ENCODE results near the gene MFSD6.
"Not testable (repeated sequence)": the region's sequence is repeated elsewhere in the genome, so short reads cannot be mapped to it uniquely, and the experiment has no call there.

Gene MFSD6

DNA sequence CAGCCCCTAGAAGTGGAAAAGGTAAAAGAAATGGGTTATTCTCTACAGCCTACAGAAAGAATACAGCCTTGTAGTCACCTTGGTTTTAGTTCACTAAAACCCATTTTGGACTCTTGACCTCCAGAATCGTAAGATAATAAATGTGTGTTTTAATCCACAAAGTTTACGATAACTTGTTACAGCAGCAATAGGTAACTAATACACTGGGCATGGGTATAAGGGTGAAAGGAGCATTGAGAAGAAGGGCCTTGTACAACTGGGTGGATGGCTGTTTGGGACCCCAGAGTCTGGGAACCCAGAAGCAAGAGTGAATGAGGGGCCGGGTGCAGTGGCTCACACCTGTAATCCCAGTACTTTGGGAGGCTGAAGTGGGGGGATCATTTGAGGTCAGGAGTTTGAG is 2.2 kb upstream of the MFSD6 start:
- no peak for DNase-seq

DNA sequence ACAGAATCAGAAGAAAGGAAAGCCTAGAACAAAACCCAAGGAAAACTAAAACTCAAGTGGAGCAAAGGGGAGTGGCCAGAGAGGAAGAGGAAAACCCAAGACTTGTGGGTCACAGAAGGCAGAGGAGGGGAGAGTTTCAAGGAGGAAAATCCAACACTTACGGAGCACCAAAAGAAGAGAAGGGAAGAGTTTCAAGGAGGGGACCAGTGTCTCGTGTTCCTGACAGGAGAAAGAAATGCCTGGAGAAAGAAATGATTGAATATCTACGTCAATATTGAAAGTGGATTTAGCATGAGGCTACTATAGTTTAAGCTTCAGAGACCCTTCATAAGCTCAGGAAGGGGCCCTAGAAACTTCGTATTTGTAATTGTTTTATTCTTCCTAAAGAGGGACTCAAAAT is 1.4 kb upstream of the MFSD6 start:
- no peak for DNase-seq

DNA sequence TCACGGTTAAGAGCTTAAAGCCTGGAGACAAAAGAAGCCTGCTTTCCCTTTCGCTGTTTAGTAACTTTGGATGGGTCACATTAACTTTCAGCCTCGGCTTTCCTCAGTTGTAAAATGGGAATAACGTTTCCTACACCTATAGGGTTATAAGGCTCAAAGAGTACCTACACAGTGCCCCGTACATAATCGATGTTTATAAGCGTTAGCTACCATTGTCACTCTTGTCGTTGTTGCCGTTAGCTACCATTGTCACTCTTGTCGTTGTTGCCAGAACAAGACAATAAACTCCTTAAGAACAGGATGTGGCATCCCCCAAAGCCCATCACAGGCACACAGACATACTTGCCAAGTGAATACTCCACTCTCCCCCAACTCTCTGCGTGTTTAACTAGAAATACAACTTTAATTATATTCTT is 901 bp upstream of the MFSD6 start:
- DNase-seq: peak; percentile 53

DNA sequence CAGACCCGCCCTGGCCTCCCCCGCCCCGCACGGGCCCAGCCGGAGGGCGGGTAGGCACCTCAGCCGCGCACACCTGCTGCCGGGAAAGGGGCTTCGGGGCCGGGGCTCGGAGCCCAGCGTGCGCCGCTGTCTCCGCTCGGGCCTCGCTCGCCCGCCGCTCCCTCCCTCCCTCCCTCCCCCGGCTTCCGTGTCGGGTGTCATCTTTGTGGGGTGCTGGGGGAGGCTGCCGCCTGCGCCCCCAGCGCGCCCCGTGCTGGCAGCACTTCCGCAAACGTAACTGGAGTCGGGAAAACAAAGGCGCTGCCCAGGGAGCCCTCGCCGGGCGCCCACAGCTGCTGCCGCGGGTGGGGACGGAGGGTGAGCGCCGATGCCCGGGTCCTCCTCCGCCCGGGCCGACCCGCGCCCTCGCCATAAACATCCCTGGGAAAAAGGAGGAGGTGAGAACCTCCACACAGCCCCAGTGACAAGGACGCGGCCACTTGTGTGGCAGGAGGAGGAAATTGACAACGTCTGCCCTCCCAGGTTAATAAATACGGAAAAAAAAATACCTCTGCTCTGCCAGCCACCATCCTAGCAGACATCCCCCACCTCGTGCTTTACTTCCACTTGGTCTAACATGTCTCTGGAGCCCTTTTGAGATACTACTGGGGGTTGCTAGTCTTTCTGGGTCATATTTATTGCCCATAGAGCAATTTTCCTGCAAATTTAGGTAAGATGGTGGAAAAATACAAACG is 550 bp downstream of the MFSD6 start:
- peak; percentile 60 for DNase-seq

DNA sequence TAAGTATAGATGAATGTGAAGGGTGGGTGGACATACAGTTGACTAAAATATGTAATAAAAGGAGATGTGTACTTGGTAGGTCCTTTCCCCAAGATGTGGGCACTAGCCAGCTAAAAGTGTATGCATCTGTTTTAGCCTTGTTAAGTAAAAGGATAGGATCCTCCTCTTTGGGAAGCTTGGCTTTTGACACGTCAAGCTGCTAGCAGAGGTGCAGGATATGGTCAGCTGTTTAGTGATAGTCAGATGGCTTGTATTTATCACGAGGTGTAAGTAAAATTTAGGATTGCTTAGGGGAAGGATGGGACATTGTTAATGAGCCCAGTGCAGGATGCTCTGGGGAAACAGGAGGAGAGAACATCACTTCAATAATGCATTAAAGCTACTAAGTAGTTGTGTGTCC is 1.5 kb downstream of the MFSD6 start:
- peak; percentile 29 for DNase-seq

DNA sequence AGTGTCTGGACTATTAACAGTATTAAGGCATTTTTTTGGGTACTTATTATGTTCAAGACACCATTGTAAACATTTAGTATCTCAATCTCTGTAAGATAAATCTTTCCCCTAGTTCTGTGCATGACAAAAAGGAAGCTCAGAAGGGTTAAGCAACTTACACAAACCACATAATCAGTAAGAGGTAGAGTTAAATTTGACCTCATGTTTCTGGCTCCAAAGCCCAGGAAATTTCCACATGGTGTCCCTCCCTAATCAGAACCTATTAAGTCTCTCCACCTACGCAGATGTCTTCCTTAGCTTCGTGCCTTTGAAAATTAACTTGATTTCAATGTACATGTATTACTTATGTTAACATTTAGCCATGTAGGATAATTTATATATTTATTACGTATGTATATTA is 2.0 kb downstream of the MFSD6 start:
- DNase-seq: peak; percentile 15

DNA sequence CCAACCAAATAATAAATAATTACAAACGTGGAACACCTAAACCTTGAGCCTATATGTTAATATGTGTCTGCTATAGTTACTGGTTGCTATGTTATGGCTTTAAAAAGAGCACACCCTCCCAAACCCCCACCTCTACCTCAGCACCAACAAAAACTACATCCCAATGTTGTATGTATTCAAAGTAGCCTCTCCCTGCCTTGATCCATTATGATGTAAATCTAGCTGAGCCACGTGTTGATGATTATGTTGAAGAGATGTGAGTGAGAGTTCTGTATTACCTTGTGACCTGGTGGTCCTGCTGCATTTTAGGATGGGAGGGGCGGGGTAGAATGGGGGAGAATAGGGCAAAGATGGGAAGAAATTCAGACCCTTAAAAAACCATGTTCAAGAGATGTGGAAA is 4.8 kb downstream of the MFSD6 start:
- DNase-seq: no peak

DNA sequence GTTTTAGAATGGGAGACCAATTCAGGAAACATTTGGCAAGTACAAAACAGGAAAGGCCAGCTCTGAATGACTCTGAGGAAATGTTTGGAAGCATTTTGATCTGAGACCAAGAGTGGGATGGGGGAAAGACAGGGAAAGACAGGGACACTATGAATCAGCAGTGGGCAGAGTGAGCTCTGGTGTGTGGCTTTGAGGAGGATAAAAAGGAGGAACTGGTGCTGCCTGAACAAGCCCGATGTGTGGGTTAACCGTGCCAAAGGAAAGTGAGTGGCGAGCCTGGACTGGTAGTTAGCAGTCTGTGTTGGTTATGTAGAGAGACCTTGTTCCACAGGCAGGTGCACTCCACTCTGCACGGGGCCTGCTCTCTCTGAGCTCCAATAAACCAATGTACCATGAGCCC is 5.3 kb downstream of the MFSD6 start:
- DNase-seq: peak; percentile 30

DNA sequence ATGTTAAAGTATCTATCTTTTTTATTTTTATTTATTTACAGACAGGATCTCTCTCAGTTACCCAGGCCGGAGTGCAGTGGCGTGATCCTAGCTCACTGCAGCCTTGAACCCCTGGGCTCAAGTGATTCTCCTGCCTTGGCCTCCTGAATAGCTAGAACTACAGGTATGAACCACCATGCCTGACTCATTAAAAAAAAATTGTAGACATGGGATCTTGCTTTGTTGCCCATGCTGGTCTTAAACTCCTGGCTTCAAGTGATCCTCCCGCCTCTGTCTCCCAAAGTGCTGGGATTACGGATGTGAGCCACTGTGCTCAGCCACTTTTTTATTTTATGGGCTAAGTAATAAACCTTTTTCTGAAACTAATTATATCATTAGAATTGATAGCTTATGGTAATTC is 7.1 kb downstream of the MFSD6 start:
- no peak for DNase-seq

DNA sequence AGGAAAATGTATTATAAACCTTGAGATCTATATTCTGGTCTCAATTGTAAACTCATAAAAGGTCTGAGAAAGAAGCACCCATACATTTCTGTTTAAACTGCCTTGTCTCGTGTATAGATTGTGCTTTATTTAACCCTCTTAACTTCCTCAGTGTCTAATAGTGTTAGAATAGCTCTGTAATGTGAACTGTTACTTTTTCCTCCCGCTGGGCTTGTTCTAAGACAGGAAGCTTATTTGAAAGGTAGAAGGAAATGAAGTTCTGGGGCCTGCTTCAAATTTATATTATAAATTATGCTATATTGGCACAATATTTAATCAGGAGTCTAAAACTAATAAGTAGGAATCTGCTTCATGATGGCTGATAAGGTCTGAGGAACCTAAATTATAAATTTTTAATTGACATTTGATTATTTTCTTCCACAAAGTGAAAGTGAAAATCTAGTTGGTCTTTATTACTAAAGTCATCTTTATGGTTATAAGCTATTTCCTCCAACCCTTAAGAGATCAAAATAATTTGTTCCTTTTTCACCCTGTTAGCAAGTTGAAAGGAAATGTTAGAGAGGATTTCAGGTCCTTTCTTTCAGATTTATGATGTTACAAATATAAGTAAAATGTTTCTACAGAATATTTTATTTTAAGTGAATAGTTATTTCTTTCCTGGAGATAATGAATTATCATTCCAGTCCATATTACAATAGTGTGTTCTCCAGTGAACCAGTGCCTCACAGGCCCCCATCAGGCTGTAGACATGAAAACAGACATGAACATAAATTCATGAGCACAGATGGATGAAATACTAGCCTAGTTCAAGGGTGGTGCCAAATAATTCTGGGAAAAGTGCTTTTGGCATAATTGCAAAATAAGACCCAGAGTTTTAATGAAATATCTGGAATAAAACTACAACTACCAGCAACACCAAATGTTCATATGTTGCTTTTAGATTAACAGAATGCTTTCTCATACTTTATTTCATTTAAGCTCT is 7.9 kb downstream of the MFSD6 start:
- peak; percentile 28 for DNase-seq

DNA sequence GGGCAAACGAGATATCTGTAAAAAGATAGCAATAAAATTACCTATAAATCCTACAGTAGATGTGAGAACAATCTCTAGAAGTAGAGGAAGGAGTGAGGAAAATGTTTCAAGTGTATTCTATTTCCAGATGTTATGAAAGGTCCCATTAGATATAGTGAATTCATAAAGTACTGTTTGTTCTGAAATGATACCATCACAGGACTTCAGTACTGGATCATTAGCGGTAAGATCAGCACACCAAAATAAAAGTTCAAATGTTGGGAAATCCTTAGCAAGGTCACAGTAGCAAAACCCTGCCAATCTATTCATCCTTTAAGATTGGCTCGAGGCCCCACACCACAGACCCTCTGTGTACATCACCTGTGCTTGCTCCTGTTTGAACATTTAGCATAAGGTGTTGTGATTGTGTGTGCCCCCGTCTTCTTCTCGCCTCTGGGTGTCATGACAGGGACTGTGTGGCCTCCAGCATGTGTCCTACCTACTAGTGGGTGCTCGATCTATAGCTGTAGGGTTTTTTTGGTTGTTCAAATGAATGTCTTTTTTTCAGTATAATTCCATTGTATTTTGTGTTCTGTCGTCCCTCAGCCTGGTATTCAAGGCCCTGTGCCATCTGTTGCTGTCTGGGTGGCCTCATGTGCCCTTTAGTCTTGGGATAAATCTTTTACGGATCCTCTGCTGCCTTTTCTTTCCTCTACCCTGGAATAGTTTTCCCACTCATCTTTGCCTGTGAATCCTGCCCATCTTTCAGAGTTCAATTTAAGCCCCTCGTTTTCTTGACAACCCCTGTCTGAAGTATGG is 9.1 kb downstream of the MFSD6 start:
- DNase-seq: no peak

DNA sequence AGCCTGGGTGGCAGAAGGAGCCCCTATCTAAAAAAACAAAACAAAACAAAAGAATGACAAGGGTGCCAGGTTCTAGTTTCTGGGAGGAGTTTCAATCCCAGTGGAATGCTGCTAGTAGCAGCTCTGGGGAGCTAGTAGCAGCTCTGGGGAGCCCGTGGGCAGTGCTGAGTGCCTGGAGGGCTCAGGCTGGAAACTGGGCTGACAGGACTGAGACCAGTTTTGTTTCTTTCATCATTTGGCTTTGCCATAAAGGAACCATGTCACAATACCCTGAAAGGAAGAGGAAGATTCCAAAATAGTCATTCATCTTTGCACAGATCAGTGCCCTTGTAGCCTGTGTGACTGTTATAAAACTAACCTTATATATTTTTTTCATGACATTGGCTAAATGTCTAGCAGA is 10.6 kb downstream of the MFSD6 start:
- no peak for DNase-seq

DNA sequence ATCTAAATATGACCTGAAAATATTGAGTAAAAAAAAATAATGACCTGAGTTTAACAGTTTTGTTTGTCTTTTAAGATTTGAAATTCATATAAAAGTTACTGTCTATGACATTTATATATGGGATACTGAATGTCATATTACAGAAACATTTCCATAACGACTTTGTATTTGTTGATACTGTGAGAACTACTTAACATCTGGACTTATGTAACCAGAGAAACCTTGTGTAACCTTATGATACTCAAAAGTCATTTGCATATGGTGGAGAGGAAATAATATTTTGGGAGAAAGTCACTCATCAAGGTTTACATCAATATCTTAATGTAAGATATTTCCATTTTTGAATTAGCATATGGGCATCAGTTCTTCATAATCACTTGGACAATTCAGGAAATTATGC is 12.6 kb downstream of the MFSD6 start:
- no peak for DNase-seq

DNA sequence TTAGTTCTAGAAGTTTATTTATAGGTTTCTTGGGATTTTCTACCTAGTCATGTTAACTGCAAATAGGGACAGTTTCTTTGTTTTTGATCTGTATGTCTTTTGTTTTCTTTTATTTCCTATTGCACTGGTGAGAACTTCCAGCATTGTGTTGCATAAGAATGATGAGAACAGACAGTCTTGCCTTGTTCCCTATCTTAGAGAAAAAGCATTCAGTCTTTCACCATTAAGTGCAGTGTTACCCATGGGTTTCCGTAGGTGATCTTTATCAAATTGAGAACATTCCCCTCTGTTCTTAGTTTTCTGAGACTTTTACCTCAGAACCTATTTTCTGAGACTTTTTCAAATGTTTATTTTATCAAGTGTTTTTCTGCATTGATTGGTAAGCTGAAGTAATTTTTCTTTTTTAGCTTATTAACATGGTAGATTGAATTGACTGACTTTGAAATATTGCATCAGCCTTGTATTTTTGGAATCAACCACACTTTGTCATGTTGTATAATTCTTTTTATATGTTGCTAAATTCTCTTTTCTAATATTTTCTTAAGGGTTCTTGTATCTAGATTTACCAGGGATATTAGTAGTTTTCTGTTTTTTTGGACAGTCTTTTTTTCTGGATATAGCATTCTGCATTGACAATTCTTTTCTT is 17.2 kb downstream of the MFSD6 start:
- DNase-seq: no peak

DNA sequence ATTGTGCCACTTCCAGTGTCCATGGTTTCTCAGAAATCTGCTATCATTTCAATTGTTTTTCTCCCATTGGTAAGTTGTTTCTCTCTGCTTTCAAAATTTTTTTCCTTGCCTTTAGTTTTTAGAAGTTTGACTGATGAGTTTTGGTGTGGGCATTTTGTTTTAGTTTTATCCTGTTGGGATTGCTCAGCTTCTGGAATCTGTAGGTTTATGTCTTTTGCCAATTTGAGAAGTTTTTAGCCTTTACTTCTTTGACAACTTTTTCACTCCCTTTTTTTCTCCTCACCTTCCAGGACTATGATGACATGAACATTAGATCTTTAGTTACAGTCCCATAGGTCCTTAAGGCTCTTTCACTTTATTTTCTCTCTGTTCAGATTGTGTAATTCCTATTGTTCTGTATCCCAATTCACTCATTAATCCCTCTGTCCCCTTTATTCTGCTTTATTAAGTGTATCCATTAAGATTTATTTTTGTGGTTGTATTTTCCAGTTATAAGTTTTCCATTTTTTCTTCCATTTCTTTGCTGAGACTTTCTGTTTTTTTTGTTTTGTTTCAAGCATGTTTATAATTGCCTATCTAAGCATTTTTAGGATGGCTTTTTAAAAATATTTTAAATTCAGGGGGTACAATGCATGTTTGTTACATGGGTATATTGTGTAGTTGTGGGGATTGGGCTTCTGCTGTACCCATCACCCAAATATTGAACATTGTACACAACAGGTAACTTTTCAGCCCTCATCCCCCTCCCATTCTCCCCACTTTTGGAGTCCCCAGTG is 17.9 kb downstream of the MFSD6 start:
- no peak for DNase-seq

DNA sequence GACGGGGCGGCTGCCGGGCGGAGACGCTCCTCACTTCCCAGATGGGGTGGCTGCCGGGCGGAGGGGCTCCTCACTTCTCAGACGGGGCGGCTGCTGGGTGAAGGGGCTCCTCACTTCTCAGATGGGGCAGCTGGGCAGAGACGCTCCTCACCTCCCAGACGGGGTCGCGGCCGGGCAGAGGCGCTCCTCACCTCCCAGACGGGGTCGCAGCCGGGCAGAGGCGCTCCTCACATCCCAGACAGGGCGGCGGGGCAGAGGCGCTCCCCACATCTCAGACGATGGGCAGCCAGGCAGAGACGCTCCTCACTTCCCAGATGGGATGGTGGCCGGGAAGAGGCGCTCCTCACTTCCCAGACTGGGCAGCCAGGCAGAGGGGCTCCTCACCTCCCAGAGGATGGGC is 22.7 kb downstream of the MFSD6 start:
- DNase-seq: not testable (repeated sequence)

DNA sequence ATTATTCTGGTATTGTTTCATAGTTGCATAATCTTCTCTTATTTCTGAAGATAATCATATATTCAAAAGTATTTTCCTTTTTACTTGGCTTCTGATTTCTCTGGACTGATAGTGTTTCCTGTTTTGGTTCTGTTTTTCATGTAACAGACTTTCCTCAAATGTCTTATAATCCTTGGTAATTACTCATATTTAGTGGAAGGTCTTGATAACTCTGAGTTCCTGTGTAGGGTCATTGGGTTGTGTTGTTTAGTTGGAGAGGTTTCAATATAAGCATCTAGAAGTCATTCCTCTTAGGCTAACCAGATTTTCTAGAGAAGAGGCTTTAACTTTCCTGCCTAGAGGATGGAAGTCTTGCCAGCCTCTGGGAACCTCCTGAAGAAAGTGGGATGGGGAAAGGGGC is 23.8 kb downstream of the MFSD6 start:
- DNase-seq: no peak

DNA sequence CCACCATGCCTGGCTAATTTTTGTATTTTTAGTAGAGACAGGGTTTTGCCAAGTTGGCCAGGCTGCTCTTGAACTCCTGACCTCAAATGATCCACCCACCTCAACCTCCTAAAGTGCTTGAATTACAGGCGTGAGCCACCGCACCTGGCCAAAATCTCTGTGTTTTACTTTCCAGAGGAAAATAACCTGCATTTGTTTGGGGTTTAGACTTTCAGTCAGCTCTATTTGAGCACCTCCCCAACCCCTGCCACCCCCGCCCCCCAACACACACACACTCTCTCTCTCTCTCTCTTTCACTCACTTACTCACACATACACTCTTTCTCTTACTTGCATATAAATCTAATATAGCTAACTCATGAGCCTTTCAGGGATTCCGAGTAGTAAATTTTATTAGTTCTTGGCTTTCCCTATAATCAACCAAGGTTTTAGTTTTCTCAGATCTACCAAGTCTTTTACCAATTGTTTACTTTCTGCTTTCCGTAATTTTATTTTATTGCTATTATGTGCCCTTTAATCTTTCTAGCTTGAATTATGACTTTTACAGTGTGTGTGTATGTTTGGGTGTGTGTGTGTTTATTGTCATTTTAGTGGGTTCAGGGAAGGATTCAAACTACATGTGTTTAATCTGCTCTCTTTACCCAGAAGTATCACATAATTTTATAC is 24.5 kb downstream of the MFSD6 start:
- DNase-seq: peak; percentile 47

DNA sequence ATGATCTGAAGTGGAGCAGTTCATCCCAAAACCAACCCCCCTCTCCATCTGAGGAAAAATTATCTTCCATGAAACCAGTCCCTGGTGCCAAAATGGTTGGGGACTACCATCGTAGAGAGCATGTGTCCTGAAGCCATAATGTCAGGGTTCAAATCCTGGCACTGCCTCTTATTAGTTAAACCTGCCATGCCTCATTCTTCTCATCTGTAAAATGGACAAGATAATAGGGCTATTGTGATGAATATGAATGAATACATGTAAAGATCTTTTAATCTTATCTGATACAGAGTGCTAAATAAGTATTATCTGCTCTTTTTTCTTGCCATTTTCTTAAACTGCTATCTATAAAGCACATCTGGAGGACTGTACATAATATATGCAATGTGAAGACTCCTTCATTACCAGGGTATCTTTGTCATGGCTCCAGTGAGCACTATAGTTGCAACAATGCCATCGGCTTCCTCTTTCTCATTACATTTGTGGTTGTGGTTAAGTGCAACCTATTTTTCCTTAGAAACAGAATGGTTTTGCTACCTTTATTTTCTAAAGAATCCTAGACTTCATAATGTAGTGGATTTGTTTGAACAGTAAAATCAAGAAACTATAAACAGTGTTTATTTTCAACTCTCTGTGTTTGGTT is 27.0 kb downstream of the MFSD6 start:
- peak; percentile 13 for DNase-seq

DNA sequence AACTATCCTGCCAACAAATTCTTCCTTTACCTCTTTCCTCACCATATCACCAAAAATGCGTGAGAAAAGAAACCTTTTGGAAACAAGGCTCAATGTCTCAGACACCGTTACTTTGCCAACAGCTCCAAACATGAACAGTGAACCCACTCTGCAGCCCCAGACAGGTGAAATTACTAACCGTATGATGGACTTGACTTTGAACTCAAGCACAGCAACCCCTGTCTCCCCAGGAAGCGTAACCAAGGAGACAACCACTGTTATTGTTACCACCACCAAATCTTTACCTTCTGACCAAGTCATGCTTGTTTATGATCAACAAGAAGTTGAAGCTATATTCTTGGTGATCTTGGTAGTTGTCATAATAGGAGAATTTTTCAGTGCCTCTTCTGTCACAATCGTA is 28.4 kb downstream of the MFSD6 start:
- DNase-seq: no peak

DNA sequence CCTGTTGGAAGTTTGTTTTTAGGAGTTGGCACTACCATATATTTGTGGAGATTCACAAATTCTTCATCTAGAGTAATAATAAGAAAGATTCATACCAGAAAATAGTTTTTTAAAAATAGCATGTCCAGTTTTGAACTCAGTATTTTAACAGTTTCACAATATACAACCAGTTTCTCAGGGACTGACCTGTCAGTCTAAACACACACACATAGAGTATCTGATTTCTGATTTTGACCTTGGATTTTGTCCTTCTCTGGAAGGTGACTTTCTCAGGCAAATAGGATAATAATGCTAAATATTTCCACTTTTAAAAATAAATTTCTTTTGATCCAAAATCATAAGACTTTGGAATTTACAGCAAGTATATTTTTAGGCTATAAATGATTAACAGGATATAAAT is 32.0 kb downstream of the MFSD6 start:
- no peak for DNase-seq

Data from NCI-H1092 treated with DMSO at 0.1 percent for 48 hours (cell line).